OCI-LY1 (cell line): Measurements from ENCODE around the gene PTGDR2.

ENCODE experiments used
- H2AFZ ChIP-seq: fragments of 200-600 bp; sonication (generic), shearing (Covaris generic); 2 replicates; pipeline ENCODE4 v1.6.0; 2014; ENCODE audit warnings: antibody characterized with exemption, mild to moderate bottlenecking, low read length
- H3F3A ChIP-seq: fragments of 200-600 bp; sonication (generic), shearing (Covaris generic); 2 replicates; pipeline ENCODE4 v1.6.0; 2014; ENCODE audit warnings: mild to moderate bottlenecking, antibody characterized with exemption, low read length, moderate library complexity; ENCODE audit not compliant: insufficient read depth
- H3K27ac ChIP-seq: fragments of 200-600 bp; sonication (generic); 2 replicates; pipeline ENCODE4 v1.5.1; 2014; ENCODE audit warnings: low read length, mixed run types, mild to moderate bottlenecking, low read depth; ENCODE audit not compliant: poor library complexity, severe bottlenecking
- H3K27me3 ChIP-seq: fragments of 200-600 bp; sonication (generic); 2 replicates; pipeline ENCODE4 v1.6.0; 2014; ENCODE audit warnings: antibody characterized with exemption, mild to moderate bottlenecking, low read length, moderate library complexity; ENCODE audit not compliant: insufficient read depth
- H3K36me3 ChIP-seq: fragments of 200-600 bp; sonication (generic); 2 replicates; pipeline ENCODE4 v1.6.1; 2014; ENCODE audit warnings: mild to moderate bottlenecking, antibody characterized with exemption, low read length, moderate library complexity, mixed read lengths; ENCODE audit not compliant: insufficient read depth
- H3K4me1 ChIP-seq: fragments of 200-600 bp; sonication (generic); 2 replicates; pipeline ENCODE4 v1.5.1; 2014; ENCODE audit warnings: mild to moderate bottlenecking, low read length, moderate library complexity; ENCODE audit not compliant: insufficient read depth, severe bottlenecking
- H3K4me2 ChIP-seq: fragments of 200-600 bp; sonication (generic), shearing (Covaris generic); 2 replicates; pipeline ENCODE4 v1.6.1; 2014; ENCODE audit warnings: low read length
- H3K4me3 ChIP-seq: fragments of 200-600 bp; sonication (generic); 2 replicates; pipeline ENCODE4 v1.5.1; 2014; ENCODE audit warnings: low read length, low read depth, mild to moderate bottlenecking, mixed read lengths; ENCODE audit not compliant: poor library complexity, severe bottlenecking
- H3K79me2 ChIP-seq: fragments of 200-600 bp; shearing (Covaris generic); 2 replicates; pipeline ENCODE4 v1.6.1; 2016; ENCODE audit warnings: mixed run types, low read length, mixed read lengths; ENCODE audit not compliant: insufficient read depth
- H3K9ac ChIP-seq: fragments of 200-600 bp; sonication (generic), shearing (Covaris generic); 2 replicates; pipeline ENCODE4 v1.6.1; 2014; ENCODE audit warnings: mild to moderate bottlenecking, low read length, mixed read lengths
- H3K9me2 ChIP-seq: fragments of 200-600 bp; sonication (generic), shearing (Covaris generic); 2 replicates; pipeline ENCODE4 v1.6.1; 2014; ENCODE audit warnings: low read depth, mild to moderate bottlenecking, low read length, mixed read lengths
- H3K9me3 ChIP-seq: fragments of 200-600 bp; shearing (Covaris generic); 2 replicates; pipeline ENCODE4 v1.6.1; 2014; ENCODE audit warnings: low read length, mixed read lengths
- H4K20me1 ChIP-seq: fragments of 200-600 bp; sonication (generic), shearing (Covaris generic); 2 replicates; pipeline ENCODE4 v1.6.0; 2016; ENCODE audit warnings: mild to moderate bottlenecking, low read length; ENCODE audit not compliant: insufficient read depth
- CTCF ChIP-seq: fragments of 200-600 bp; sonication (generic), shearing (Covaris generic); IDR thresholded peaks from 2 replicates; pipeline ENCODE4 v1.5.1; 2017; ENCODE audit warnings: mild to moderate bottlenecking, antibody characterized with exemption, low read length, moderate library complexity, mixed read lengths
- EZH2 ChIP-seq: fragments of 200-600 bp; sonication (generic), shearing (Covaris generic); IDR thresholded peaks from 2 replicates; pipeline ENCODE4 v1.8.0; 2017; ENCODE audit warnings: borderline replicate concordance, mixed run types, mild to moderate bottlenecking, antibody characterized with exemption, low read length, moderate library complexity, mixed read lengths

PTGDR2 gene

DNA sequence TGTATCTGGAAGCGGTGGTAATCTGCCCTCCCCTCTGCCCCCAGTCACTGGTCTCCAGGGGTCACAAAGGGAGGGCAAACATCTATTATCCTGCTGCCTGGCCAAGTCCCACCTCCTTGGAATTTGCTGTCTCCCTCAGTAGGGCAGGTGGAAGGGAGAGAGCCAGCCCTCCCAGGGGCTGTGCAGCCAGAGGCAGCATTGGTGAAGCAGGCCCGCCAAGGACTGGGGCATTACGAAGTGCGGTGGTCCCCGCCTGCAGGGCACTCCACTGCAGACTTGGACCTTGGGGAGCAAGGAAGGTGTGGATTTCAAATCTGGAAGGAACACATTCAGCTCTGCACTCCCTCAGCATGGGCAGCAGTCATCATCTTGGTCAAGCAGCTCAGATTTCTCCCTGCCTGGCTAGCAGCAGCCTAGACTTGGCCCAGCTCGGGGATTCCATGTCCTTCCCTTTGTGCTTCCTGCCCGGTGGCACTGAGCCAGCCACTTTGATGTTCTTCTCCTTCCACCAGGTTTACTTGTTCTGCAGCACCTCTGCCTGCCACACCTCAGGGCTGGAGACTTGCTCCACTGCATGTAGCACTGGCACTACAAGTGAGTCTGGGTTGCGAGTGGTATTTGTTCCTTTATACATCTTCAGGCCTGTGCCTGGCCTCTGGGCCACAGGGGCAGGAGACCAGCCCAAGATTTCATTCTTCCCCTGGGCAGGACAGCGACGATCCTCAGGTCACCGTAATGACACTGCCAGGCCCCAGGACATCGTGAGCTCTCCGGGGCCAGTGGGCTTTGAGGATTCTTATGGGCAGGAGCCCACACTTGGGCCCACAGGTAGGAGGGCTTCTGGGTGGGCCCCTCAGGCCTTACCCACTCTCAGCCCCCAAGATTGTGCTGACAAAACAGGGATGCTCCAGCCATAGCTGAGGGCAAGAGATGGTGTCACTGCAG lies 18.9 kb upstream of the PTGDR2 start:
- Histone ChIP-seq H3K27me3 (no peaks in the 10 kb centered on the region), H2AFZ (no peak overlapping the region), H3K9me2 (no peaks in the 10 kb centered on the region), H3K27ac (no peak overlapping the region), H3K9ac (no peak overlapping the region), H3K79me2 (no peaks in the 10 kb centered on the region), H3K4me3 (no peak overlapping the region), H3F3A (no peaks in the 10 kb centered on the region), H4K20me1 (no peaks in the 10 kb centered on the region), H3K4me1 (no peaks in the 10 kb centered on the region), H3K4me2 (no peak overlapping the region), H3K36me3 (peaks cover 10% of the 10 kb centered on the region), H3K9me3 (no peaks in the 10 kb centered on the region)
- TF ChIP-seq EZH2 (no peak), CTCF (no peak)

- H3K36me3 ChIP-seq = no peaks in the 10 kb centered on the region; the same call in 1 of the 2 replicates
- H3K9me2 ChIP-seq = no peaks in the 10 kb centered on the region
- H3K4me3 ChIP-seq = no peak overlapping the region
- no peak overlapping the region for H3K4me2 ChIP-seq
- H3K4me1 ChIP-seq = no peaks in the 10 kb centered on the region
- no peaks in the 10 kb centered on the region for H3K27me3 ChIP-seq
- H3K79me2 ChIP-seq = no peaks in the 10 kb centered on the region
- no peaks in the 10 kb centered on the region for H3K9me3 ChIP-seq
- no peak overlapping the region for H3K27ac ChIP-seq
- no peaks in the 10 kb centered on the region for H4K20me1 ChIP-seq
- TF ChIP-seq EZH2 (no peak), CTCF (no peak)
- H3F3A ChIP-seq = no peaks in the 10 kb centered on the region
- no peak overlapping the region for H3K9ac ChIP-seq
- H2AFZ ChIP-seq = no peak overlapping the region
Measured at GRCh38 chr11:60873533-60873932, 17.8 kb upstream of the PTGDR2 start.

DNA sequence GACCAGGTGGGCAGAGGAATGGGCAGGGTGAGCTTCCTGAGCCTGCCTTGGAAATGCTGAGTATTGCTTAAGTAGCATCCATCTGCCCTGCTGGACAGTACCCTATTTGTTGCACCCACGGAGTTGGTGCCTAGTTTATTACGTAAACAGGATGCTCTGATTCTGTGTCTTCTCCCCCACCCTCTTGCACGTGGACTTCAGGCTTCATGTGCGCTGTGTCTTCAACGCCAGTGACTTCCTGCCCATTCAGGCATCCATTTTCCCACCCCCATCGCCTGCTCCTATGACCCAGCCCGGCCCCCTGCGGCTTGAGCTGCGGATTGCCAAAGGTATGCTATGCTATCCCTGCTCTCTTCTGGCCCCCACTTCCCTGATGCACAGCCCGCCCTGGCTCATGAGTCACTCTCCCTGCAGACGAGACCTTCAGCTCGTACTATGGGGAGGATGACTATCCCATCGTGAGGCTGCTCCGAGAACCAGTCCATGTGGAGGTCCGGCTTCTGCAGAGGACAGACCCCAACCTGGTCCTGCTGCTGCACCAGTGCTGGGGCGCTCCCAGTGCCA lies 17.3 kb upstream of the PTGDR2 start:
- H2AFZ ChIP-seq = no peak overlapping the region
- no peaks in the 10 kb centered on the region for H3K27me3 ChIP-seq
- no peak overlapping the region for H3K4me2 ChIP-seq
- no peak overlapping the region for H3K4me3 ChIP-seq
- H3K27ac ChIP-seq = no peak overlapping the region
- no peaks in the 10 kb centered on the region for H4K20me1 ChIP-seq
- no peak overlapping the region for H3K9ac ChIP-seq
- no peaks in the 10 kb centered on the region for H3K9me2 ChIP-seq
- no peaks in the 10 kb centered on the region for H3K36me3 ChIP-seq
- no peaks in the 10 kb centered on the region for H3K79me2 ChIP-seq
- no peaks in the 10 kb centered on the region for H3K4me1 ChIP-seq
- no peaks in the 10 kb centered on the region for H3F3A ChIP-seq
- TF ChIP-seq CTCF (no peak), EZH2 (no peak)
- no peaks in the 10 kb centered on the region for H3K9me3 ChIP-seq
